Uterus (tissue), 2 donors: ENCODE data around the gene TYR.
"Not testable (repeated sequence)": the region's sequence is repeated elsewhere in the genome, so short reads cannot be mapped to it uniquely, and the experiment has no call there.

Experiments
- POLR2A ChIP-seq, 2 donors: fragments of 450-650 bp; IDR thresholded peaks; one replicate each; pipeline ENCODE4 v1.6.1; 2016; ENCODE audit warnings: antibody characterized with exemption in 2 of 2, mild to moderate bottlenecking in 1 of 2, moderate library complexity in 1 of 2
- TF ChIP-seq, protein P1 (sequence below), 4 experiments: fragments of 200-600 bp in 2 of 4; fragments of 450-650 bp in 2 of 4; sonication (generic) in 2 of 4; IDR thresholded peaks; one replicate each; pipeline ENCODE4 v1.5.1; 2016 to 2019; ENCODE audit warnings: antibody characterized with exemption in 4 of 4, mild to moderate bottlenecking in 2 of 4, moderate library complexity in 1 of 4

DNA sequence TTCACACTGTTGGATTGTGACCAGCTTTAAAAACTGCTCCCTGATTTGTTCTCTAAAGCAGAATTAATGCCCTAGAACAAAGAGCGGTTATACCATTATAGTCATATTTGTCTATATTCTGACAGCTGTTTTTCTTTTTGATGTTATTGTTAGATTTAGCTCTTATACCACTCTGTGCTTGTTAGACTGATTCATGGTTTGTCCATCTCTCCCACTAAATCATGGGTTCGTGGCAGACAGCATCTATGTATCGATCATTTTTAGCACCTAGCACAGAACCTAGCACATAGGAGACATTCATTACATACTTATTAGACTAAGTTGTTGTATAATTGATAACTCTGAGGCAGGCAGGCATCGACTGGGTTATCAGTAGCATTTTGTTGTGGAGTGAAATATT lies 69.3 kb downstream of the TYR start:
- TF ChIP-seq, protein P1, sequence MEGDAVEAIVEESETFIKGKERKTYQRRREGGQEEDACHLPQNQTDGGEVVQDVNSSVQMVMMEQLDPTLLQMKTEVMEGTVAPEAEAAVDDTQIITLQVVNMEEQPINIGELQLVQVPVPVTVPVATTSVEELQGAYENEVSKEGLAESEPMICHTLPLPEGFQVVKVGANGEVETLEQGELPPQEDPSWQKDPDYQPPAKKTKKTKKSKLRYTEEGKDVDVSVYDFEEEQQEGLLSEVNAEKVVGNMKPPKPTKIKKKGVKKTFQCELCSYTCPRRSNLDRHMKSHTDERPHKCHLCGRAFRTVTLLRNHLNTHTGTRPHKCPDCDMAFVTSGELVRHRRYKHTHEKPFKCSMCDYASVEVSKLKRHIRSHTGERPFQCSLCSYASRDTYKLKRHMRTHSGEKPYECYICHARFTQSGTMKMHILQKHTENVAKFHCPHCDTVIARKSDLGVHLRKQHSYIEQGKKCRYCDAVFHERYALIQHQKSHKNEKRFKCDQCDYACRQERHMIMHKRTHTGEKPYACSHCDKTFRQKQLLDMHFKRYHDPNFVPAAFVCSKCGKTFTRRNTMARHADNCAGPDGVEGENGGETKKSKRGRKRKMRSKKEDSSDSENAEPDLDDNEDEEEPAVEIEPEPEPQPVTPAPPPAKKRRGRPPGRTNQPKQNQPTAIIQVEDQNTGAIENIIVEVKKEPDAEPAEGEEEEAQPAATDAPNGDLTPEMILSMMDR (IDR thresholded peaks at IDR 0.05) = not testable (repeated sequence)
- TF ChIP-seq POLR2A (IDR thresholded peaks at IDR 0.05) = not testable (repeated sequence)
